Measurements from ENCODE around the gene MYEF2. TPM values are rescaled to one million over a fixed set of nuclear protein-coding genes. Genes with fewer than 3 reads are reported as not detected.

Gene MYEF2
- total and polyA plus RNA-seq, 2 experiments from 2014 or later: 62.0 to 79.7 TPM

GRCh38 chr15:48178648-48178931, 495 bp upstream of the MYEF2 start (continued):
- TF ChIP-seq CTCF (conservative IDR thresholded peaks at IDR 0.05; ENCODE audit: low read depth in 2 of 2): no peak

DNA sequence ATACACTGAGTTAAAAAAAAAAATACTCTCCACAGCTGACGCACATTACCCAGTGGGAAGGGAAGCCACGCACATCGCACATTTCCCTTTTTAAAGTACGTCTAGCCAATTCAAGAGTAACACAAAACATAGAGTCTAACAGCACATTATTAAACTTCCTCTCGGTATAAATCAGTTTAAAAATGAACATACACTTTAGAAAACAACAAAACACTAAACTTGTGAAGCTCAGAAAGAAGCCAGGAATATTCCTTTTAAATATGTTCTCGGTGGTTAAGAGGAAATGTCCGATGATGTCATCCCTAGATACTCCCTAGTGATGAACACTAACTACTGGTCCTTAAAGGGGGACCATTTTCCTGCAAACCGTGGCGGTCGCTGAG, 721 bp downstream of the MYEF2 start:
- H2AFZ ChIP-seq: no peak overlapping the region
- peaks cover 50% of the 10 kb centered on the region for H3K4me1 Mint-ChIP-seq
- peak overlapping the region; percentile 92 for H3K4me3 Mint-ChIP-seq

More for the DNA sequence above, 721 bp downstream of the MYEF2 start:
- peak; percentile 38; the same call in 2 of the 3 replicates for ATAC-seq
- no peak for TF ChIP-seq ZNF114 (CRISPR knock-in tag; IDR thresholded peaks at IDR 0.05)
- TF ChIP-seq NANOG (IDR thresholded peaks at IDR 0.05; ENCODE audit: borderline replicate concordance): no peak
- TF ChIP-seq JUNB (IDR thresholded peaks at IDR 0.05; ENCODE audit: unreplicated experiment): no peak
- TF ChIP-seq CREB1 (CRISPR knock-in tag; IDR thresholded peaks at IDR 0.05; ENCODE audit: low read depth): no peak
- TF ChIP-seq ZNF331 (CRISPR knock-in tag; IDR thresholded peaks at IDR 0.05; ENCODE audit: low read depth): no peak
- TF ChIP-seq ETS1 (IDR thresholded peaks at IDR 0.05): no peak
- TF ChIP-seq EZH2phosphoT487 (IDR thresholded peaks at IDR 0.05; ENCODE audit: unreplicated experiment): no peak
- TF ChIP-seq, protein P1, sequence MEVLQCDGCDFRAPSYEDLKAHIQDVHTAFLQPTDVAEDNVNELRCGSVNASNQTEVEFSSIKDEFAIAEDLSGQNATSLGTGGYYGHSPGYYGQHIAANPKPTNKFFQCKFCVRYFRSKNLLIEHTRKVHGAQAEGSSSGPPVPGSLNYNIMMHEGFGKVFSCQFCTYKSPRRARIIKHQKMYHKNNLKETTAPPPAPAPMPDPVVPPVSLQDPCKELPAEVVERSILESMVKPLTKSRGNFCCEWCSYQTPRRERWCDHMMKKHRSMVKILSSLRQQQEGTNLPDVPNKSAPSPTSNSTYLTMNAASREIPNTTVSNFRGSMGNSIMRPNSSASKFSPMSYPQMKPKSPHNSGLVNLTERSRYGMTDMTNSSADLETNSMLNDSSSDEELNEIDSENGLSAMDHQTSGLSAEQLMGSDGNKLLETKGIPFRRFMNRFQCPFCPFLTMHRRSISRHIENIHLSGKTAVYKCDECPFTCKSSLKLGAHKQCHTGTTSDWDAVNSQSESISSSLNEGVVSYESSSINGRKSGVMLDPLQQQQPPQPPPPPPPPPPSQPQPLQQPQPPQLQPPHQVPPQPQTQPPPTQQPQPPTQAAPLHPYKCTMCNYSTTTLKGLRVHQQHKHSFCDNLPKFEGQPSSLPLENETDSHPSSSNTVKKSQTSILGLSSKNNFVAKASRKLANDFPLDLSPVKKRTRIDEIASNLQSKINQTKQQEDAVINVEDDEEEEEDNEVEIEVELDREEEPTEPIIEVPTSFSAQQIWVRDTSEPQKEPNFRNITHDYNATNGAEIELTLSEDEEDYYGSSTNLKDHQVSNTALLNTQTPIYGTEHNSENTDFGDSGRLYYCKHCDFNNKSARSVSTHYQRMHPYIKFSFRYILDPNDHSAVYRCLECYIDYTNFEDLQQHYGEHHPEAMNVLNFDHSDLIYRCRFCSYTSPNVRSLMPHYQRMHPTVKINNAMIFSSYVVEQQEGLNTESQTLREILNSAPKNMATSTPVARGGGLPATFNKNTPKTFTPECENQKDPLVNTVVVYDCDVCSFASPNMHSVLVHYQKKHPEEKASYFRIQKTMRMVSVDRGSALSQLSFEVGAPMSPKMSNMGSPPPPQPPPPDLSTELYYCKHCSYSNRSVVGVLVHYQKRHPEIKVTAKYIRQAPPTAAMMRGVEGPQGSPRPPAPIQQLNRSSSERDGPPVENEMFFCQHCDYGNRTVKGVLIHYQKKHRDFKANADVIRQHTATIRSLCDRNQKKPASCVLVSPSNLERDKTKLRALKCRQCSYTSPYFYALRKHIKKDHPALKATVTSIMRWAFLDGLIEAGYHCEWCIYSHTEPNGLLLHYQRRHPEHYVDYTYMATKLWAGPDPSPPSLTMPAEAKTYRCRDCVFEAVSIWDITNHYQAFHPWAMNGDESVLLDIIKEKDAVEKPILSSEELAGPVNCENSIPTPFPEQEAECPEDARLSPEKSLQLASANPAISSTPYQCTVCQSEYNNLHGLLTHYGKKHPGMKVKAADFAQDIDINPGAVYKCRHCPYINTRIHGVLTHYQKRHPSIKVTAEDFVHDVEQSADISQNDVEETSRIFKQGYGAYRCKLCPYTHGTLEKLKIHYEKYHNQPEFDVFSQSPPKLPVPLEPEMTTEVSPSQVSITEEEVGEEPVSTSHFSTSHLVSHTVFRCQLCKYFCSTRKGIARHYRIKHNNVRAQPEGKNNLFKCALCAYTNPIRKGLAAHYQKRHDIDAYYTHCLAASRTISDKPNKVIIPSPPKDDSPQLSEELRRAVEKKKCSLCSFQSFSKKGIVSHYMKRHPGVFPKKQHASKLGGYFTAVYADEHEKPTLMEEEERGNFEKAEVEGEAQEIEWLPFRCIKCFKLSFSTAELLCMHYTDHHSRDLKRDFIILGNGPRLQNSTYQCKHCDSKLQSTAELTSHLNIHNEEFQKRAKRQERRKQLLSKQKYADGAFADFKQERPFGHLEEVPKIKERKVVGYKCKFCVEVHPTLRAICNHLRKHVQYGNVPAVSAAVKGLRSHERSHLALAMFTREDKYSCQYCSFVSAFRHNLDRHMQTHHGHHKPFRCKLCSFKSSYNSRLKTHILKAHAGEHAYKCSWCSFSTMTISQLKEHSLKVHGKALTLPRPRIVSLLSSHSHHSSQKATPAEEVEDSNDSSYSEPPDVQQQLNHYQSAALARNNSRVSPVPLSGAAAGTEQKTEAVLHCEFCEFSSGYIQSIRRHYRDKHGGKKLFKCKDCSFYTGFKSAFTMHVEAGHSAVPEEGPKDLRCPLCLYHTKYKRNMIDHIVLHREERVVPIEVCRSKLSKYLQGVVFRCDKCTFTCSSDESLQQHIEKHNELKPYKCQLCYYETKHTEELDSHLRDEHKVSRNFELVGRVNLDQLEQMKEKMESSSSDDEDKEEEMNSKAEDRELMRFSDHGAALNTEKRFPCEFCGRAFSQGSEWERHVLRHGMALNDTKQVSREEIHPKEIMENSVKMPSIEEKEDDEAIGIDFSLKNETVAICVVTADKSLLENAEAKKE (CRISPR knock-in tag; IDR thresholded peaks at IDR 0.05): no peak
- TF ChIP-seq EZH2 (IDR thresholded peaks at IDR 0.05; ENCODE audit: low read depth, unreplicated experiment): no peak
- TF ChIP-seq STAT1 (IDR thresholded peaks at IDR 0.05; ENCODE audit: unreplicated experiment): no peak
- no peak for TF ChIP-seq POLR2AphosphoS5 (IDR thresholded peaks at IDR 0.05; ENCODE audit: low read depth)
- TF ChIP-seq REST (IDR thresholded peaks at IDR 0.05; ENCODE audit: unreplicated experiment): no peak
- H3K4me1 ChIP-seq (ENCODE audit: insufficient read depth): peaks cover 27% of the 10 kb centered on the region
- no peaks in the 10 kb centered on the region for H3K36me3 Mint-ChIP-seq (ENCODE audit: low read depth)
- H3K27me3 ChIP-seq (ENCODE audit: insufficient read depth): no peaks in the 10 kb centered on the region
- no peaks in the 10 kb centered on the region for H3K36me3 ChIP-seq (ENCODE audit: insufficient read depth)
- H3K9me2 ChIP-seq (ENCODE audit: insufficient read depth): no peaks in the 10 kb centered on the region
- H4K20me1 ChIP-seq (replicated peaks; ENCODE audit: insufficient read depth): 0 out of 2 replicates have a peak, but pooled peaks cover 8% of the 10 kb centered on the region
- peak overlapping the region; percentile 97 for H3K27ac Mint-ChIP-seq
- H3K27me3 Mint-ChIP-seq (ENCODE audit: insufficient read depth, low read depth, poor library complexity): peaks cover 2% of the 10 kb centered on the region
- peak overlapping the region; percentile 63 for H3K4me3 ChIP-seq
- peaks cover 52% of the 10 kb centered on the region for H3K79me2 ChIP-seq (replicated peaks; ENCODE audit: insufficient read depth)
- H3K27ac ChIP-seq (ENCODE audit: low read depth): peak overlapping the region; percentile 84; the same call in 1 of the 2 replicates
- DNase-seq (ENCODE audit: low spot score): peak; percentile 51
- H3K9me3 Mint-ChIP-seq: no peaks in the 10 kb centered on the region
- H3F3A ChIP-seq (replicated peaks; ENCODE audit: low read depth): no peaks in the 10 kb centered on the region
- H3K4me2 ChIP-seq: peak overlapping the region; percentile 75

Data from GM23338 (cell line).